Kidney glomerular epithelial cell (primary cell): ENCODE data around the gene SPOP.
"Not testable (repeated sequence)": the region's sequence is repeated elsewhere in the genome, so short reads cannot be mapped to it uniquely, and the experiment has no call there.

ENCODE experiments used
- DNase-seq: peaks from one replicate; lab custom pipeline; 2025; lab: John Stamatoyannopoulos, UW

SPOP gene

GRCh38 chr17:49647256-49647585 lies 30.7 kb downstream of the SPOP start:
- DNase-seq, result no peak

- DNase-seq, result peak; percentile 71
These were observed 31.3 kb downstream of the SPOP start for GRCh38 chr17:49646391-49647255.

DNA sequence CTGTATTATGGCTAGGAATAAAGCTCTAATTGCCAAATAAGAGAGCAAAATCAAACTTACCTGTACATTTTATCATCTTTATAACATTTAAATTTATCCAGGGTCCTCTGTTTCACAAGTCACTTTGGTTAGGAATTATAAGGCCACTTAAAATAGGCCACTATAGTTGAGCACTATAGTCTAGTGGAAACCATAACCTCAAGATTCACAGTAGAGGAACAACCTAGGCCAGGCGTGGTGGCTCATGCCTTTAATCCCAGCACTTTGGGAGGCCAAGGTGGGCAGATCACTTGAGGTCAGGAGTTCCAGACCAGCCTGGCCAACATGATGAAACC lies 31.9 kb downstream of the SPOP start:
- not testable (repeated sequence) for DNase-seq

GRCh38 chr17:49645654-49646053 lies 32.2 kb downstream of the SPOP start:
- no peak for DNase-seq

- DNase-seq, result no peak
These were observed 37.3 kb downstream of the SPOP start for GRCh38 chr17:49640556-49640955.

- no peak for DNase-seq
These were observed 39.1 kb downstream of the SPOP start for GRCh38 chr17:49638818-49639217.

GRCh38 chr17:49637739-49638138 lies 40.2 kb downstream of the SPOP start:
- DNase-seq, result no peak

GRCh38 chr17:49637050-49637449 lies 40.8 kb downstream of the SPOP start:
- peak; percentile 26 for DNase-seq

GRCh38 chr17:49635121-49635520 lies 42.8 kb downstream of the SPOP start:
- DNase-seq, result no peak

GRCh38 chr17:49634485-49634860 lies 43.4 kb downstream of the SPOP start:
- no peak for DNase-seq

GRCh38 chr17:49633762-49634484 lies 44.0 kb downstream of the SPOP start:
- DNase-seq, result no peak

DNA sequence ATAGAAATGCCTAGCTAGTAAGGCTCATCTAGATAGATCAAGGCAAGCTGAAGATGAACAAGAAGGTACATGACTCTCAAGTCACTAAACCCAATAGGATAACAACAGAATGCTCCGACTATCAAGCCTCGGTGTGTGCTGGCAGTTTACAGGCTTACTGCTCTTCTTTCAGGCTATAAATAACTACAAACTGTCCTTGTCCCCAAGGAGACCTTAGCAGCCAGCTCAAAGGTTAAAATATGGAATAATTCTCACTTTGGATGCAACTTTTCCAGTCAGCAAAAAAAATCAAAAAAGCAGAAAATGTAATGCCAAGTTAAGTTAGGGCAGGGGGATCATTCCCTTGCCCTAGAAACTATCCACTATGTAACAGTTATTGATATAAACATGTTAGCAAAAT lies 44.6 kb downstream of the SPOP start:
- no peak for DNase-seq

- DNase-seq, result no peak
These were observed 45.7 kb downstream of the SPOP start for GRCh38 chr17:49632201-49632600.

- no peak for DNase-seq
These were observed 46.4 kb downstream of the SPOP start for GRCh38 chr17:49631496-49631895.

- DNase-seq, result no peak
These were observed 47.6 kb downstream of the SPOP start for GRCh38 chr17:49630113-49630900.

DNA sequence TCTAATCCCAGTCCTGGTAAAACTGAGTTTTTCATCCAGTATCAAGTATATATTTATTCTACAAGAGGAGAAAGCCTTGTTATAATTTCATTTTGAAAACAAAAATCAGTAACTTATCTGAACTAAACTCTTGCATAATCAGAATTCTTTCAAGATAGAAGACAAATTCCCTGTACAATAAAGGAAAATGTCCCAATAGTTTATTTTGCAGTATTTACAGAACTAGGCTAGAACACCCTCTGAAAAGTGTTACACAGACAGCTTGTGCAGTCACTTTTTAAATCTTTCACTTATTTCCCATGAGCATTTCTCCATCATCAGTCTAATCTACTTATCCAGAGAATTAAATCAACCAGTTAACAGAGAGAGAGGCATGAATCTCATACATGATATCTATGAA lies 48.5 kb downstream of the SPOP start:
- no peak for DNase-seq

DNA sequence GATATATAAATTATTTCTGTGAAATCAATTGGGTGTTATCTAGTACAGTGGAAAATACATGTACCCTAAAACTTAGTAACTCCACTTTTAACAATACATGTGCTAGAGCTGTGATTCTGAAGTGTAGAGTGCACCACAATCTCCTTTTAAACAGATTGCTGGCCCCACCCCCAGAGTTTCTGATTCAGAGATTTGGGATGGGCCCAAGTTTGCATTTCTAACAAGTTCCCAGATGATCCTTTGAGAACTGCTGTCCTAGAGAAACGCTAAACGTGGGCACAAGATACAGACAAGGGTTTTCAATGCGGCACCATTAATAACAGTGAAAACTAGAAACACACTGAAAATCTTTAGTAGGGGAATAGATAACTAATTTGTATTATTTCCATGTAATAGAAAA lies 53.0 kb downstream of the SPOP start:
- DNase-seq, result no peak

DNA sequence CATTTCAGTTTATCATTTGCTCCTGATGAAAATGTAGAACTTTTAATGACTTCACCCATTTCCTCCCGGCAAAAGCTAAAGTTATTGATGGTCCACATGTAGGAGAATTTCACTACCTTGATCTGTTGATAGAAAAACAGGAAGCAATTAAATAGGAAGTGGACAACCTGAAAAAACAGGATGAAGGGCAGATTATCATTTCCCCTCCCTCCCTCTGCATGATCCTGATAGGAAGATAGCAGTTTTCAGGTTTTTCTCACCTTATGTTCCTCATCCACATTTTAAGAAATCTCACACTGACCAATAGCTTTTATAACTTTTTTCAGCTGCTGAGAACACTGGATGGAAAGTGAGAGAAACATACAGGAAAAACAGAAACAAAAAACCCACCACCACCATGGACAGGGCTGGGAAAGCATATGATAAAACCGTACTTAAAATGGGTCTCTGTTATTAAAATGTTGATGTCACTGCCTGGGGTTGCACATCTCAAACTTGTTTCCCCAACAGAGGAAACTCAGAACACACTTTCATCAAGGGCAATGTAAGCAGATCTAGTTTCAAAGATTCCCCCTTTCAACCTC lies 55.9 kb downstream of the SPOP start:
- DNase-seq, result no peak

GRCh38 chr17:49621420-49621819 lies 56.5 kb downstream of the SPOP start:
- DNase-seq, result no peak

DNA sequence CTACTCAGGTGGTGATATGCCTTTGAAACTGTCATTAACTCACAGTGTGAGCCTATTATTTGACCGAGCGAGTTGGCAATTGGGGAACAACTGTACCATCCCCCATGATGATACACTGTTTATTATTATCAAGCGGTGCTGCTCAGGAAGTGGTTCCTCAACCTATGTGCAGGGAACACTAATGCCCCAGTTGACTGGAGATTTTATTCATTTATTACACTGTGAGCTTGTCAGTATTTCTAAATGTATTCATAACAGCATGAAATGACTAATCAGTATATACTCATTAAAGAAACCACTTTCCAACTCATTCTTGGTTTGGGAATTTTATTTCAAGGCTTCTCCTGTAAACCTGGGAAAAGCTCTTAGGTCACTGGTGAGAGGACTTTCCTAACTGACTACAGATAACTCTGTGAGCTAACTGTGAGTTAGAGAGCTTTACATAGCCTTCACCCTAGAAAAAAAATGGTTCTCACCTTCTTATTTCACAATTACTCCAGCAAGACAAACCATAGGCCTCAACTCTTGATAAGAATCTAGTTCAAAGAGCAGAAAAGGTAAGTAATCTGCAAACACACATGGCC lies 59.8 kb downstream of the SPOP start:
- DNase-seq, result no peak

GRCh38 chr17:49616601-49617131 lies 61.2 kb downstream of the SPOP start:
- no peak for DNase-seq

DNA sequence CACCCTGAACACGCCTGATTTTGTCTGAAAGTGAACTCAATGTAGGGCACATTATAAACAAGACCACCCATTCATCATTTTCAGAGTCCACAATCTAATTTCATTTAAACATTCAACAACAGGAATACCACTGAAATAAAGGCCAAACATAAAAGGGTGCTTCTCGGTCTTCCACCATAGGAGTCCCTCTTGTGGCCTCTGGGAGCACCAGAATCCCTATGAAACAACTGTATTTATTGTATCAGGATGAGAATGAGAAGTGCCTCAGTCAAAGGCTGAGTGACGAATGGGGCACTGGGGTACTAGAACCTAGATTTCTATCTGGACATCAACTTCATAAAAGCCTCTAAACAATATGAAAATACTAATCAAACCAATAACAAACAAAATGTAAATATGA lies 61.8 kb downstream of the SPOP start:
- no peak for DNase-seq
